GM19372 (cell line): Measurements from ENCODE around the gene NTHL1.
"Not testable (repeated sequence)": the region's sequence is repeated elsewhere in the genome, so short reads cannot be mapped to it uniquely, and the experiment has no call there.

Experiments
- ATAC-seq: cut with Tn5 transposase; IDR thresholded peaks from one replicate; pipeline ENCODE4 v1.9.1; 2021; ENCODE audit warnings: mild to moderate bottlenecking, low read depth, moderate library complexity; ENCODE audit not compliant: unreplicated experiment

NTHL1 gene

DNA sequence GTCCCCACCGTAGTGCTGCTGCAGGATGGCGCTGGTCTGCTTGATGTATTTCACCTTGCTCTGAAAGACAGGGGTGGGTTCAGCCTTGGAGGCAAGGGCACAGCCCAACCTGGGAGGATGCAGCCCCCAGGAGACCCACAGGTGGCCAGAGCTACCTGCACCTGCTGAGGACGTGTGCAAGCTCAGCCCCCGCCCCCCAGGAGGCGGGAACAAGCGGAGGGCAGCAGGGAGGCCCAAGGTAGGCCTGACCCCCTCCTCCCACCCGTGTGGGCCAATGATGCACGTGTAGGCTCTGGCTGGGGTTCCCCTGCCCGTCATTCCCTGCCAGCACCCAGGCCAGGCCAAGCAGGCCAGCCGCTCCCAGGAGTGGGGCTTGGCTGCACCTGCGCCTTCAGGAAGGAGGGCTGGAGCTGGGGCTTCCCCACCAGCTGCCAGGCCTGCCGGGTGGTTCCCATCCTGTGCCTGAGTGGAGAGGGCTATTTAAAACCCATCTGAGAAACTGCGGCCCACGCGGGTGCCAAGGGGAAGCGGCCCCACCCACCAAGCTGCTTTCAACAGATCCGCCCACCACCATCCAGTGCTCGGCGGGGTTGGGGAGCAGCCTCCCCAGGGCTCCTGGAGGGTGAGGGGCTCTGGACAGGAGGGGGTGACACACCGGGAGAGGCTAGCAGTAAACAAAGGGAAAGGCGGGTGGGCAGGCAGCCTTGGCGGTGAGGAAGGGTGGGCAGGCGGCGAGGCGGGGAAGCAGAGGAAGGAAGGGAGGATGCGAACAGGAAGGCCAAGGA, 3.8 kb downstream of the NTHL1 start:
- ATAC-seq = no peak

DNA sequence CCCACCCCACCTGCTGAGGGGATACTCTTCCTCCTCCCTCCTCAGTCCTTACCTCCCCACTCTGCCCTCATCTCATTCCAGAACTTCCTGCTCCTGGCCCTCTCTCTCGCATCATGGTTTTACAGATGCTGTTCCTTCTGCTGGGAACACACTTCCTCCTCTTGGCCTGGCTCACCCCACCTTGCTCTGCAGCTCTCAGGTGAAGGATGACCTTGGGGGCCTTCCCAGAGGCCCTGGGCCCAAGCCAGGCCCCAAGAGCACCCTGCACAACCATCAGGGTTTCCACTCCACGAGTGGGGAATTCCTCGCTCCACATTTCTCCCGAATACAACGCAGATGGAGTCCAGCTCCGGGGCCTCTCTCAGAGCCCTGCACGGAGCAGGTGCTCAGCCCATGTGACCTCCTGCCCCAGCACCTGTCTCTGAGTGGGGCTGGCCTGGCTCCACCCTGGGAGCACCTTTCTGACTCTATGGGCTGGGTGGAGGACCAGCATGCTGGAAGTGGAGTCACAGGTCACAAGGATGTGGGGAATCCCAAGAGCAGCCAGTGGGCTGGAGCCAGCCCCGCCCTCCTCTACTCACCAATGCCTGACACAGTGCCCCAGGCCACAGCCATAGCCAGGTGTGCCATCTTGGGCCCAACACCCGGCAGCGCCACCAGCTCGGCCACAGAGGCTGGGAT, 4.5 kb downstream of the NTHL1 start:
- ATAC-seq = no peak

DNA sequence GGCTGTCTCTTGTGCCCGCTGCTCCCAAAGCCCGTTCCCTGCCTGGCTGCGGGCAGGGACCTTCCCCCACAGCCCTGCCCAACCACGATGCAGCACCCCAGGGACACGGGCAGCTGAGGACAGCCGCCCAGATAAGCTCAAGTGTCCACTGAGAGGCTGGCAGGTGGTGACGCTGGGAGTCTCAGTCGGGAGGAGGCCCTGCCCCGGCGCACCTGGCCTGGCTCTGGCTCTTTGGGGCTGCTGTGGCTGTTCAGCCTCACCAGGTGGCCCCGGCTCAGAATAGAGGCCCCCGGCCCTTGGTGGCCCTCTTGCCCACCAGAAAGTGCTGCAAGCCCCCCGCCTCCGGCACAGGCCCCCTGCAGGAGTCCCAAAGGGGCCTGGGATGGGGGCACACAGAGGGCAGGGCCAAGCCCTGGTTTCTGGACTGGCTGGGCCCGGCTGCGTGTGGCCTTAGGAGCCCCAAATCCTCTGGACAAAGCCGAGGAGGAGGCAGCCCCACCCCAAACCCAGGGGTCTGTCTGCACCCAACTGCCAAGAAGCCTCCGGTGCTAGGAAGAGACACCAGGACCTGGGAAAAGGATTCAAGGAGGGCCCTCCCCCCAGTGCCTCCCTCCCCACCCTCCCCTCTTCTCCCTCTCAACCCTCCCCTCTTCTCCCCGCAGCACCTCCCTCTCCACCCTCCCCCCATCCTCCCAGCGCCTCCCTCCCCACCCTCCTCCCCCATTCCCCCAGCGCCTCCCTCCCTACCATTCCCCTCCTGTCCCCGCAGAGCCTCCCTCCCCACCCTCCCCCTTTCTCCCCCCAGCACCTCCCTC, 5.3 kb downstream of the NTHL1 start:
- ATAC-seq = no peak

DNA sequence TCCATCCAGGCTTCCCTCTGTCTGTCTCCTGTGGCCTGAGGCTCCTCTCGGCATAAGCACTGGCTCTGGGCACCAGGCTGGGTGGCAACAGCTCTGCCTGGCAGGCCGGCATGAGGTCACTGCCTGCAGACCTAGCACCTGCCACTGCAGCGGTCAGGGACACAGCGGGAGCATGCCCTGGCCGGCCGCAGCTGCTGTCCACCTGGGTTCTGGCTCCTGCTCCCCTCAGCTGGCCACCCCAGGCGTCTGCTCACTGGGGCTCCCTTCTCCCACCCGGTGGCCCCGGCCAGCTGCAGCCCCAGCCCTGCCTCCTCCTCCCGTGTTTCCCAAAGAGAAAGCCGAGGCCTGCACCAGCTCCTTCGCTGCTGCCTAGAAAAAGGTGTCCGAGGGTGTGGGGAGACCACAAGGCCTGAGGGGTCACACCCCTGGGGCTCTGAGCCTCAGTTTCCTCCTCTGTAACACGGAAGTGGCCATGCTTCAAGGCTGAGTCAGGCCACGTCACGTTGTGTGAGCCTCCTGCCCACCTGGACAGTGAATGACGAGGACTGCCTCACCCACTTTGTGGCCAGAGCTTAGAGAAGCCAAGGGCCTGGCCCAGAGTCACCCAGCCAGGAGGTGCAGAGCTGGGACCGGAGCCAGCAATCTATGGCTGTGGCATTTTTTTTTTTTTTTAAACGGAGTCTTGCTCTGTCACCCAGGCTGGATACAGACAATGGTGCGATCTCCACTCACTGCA, 6.7 kb downstream of the NTHL1 start:
- ATAC-seq = no peak

DNA sequence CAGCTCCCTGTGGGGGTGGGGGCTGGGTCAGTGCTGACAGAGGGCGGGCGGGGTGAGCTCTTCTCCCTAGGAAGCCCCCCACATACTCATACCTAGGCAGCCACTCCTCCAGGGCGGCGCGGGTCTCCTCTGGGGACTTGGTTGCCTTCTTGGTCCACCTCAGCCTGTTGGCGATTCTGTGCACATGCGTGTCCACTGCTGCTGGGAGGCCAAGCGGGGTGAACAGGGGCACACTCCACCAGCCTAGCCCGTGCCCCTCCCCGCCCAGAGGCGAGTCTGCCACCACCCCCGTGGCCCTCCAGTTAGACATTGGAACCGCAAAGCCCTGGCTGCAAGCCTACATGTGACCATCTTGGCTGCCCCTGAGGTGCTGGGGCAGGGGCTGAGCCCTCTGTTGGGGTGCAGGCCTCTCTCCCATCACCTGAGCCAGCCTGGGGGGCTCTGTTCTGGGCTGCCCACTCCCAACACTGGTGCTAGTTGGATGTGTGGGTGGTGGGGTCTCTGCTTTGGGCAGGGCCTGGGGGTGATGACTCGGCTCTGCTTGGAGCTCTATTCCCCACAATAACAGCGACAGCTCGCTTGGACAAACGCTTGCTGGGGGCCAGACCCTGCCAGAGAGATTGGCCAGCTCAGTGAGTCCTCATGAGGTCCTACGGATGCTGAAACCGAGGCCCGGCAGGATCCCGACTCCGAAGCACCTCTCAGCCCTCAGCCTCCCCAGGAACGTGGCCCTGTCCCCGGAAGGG, 7.4 kb downstream of the NTHL1 start:
- ATAC-seq = no peak

DNA sequence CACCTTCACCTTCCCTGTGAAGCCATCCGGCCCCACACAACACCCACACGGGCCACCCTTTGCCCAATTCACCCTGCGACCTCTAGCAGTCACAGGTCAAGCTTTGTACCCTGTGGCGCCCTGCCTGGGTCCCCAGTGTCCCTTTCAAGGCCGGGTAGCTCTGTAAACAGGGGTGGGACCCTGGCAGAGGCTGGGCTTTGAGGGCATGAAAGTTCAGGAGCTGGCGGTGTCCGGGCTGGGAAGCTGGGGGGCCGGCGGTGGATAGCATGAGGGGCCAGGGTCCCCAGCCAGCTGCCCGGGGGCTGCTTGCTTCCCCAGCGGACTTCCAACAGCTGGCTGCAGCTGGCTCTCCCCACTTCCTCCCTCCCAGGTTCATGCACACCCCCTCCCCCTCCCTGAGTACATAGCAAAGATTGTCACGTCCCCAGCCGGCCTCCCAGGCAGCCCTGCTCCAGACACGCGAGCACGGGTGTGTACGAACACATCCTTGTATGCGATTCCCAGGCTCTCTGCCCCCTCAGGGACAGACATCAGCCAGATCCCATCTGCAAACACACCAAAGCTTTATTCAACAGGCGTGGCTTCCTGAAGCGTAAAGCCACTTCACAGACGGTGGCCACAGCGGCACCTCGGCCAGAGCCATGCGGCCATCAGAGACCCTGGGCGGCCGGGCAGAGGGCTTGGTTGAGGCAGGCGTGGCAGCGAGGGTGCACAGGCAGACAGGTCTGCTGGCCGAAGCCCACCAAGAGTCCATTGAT, 8.2 kb downstream of the NTHL1 start:
- ATAC-seq = no peak

DNA sequence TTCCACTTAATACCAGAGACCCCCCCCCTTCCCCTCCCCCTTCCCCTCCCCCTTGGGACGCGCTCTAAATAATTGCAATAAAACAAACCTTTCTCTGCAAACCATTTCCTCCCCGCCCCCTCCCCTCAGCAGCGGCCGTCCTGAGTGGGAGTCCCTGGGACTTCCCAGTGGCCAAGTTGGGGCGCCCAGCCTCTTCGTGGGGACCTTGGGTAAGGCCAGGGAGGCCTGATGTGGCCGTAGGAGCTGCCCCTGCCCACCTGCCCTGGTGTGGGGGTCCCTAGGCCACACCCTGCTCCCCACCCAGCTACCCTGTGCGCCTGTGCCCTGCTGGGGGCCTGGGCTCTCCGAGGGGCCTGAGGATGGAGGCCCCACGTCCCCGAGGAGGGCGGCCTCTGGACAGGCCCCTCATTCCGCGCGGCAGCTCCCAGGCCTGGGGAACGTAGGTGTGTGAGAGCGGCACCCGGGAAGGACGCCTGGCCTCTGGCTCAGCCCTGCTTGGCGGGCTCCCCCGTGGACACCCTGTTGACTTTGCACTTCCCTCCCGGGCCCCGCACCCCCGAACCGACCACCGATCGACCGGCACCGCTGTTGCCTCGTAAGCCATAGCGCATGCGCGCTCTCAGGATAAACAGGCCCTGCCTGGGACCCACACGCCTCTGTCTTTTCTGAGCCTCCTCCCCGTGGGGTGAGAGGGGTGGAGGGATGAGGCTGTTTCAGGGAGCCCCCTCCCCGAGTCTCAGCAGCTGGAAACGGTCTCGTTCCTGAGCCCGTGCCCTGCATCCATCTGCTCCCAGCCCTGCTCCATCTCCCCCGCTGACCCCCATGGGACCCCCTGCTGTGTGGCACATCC, 9.0 kb downstream of the NTHL1 start:
- no peak for ATAC-seq

DNA sequence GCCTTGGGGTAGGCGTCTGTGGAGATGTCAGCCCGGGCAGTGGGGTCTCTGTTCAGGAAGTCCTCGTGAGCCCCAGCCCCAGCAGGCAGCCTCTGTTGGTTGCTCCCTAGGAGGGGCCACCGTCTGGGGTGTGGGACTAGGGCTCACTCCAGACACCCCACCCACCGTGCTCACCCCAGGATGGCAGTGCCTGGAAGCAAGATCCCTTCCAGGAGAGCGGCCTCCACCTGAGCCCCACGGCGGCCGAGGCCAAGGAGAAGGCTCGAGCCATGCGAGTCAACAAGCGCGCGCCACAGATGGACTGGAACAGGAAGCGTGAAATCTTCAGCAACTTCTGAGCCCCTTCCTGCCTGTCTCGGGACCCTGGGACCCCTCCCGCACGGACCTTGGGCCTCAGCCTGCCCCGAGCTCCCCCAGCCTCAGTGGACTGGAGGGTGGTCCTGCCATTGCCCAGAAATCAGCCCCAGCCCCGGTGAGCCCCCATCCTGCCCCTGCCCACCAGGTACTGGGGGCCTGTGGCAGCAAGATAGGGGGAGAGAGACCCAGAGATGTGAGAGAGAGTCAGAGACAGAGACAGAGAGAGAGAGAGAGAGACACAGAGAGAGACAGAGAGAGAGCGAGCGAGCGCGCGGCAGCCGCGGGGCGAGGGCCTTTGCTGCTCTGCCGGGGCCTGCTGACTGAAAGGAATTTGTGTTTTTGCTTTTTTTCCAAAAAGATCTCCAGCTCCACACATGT, 9.8 kb downstream of the NTHL1 start:
- ATAC-seq = no peak

DNA sequence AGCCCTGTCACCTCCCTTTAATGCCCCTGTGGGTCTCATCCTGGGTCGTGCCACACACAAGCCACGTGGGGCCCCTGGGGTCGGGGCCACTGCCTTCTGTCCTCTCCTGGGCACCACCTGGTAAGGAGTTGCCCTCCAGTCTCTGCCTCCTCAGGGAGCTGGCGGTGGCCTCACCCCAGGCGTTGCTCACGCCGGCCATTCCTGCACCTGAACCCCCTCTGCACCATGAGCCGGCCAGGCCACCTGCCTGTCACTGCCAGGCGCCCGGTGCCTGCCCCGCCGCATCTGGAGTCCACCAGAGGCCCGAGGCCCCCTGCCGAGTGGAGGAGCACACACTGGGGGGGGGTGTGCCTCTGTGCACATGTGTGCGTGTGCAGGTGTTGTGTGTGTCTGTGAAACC, 10.5 kb downstream of the NTHL1 start:
- no peak for ATAC-seq

DNA sequence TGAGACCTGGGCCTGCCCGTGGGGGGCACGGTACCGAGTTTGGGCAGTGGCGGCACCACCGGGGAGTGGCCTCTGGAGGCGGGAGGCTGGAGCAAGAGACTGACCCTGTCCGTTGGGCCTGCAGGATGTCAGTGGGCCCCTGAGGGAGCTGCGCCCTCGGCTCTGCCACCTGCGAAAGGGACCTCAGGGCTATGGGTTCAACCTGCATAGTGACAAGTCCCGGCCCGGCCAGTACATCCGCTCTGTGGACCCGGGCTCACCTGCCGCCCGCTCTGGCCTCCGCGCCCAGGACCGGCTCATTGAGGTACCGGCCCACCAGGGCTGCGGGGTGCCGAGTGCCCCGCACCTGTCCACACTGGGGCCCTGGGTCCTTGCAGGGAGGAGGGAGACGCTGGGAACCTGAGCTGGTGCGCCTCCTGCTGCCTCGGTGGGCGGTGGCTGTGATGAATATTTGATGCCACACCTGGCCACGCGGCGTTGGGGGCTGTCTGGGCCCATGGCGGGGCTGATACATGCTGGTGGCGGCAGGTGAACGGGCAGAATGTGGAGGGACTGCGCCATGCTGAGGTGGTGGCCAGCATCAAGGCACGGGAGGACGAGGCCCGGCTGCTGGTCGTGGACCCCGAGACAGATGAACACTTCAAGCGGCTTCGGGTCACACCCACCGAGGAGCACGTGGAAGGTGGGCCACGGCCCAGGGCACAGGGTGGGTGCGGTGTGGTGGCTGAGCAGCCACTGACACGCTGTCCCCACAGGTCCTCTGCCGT, 11.3 kb downstream of the NTHL1 start:
- ATAC-seq = no peak

DNA sequence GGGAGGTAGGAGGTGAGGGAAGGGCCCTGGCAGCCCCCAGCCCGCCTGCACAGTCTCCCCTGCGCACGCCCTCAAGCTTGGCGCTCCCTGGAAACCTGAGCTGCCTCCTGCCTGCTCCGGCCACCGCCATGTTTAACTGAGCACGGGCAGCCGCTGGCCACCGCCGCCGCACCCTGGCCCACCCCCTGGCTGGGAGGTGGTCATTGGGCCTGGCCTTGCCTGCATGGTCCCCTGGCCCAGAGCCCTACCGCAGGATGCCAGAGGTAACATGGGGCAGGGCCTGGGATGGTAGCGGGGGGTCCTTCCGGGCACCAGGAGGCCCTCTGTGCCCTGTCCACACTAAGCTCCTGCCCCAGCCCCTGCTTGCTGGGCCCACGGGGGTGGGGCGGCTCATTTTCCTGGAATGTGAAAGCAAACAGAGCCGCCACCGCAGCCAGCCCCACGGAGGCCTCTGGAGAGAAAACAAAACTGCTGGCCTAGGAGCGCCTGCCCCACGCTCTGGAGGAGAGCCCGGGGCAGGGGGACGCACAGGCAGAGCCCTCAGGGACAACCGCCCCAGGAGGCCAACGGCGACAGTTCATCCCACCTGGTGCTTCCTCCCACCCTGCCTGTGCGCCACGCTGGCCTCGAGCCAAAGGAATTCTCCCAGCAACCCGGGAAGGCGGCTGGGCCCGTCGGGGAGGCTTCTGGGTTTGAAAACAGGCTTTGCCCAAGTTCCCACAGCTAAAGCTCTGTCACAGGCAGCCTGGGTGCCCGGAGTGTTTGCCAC, 12.0 kb downstream of the NTHL1 start:
- ATAC-seq = no peak

DNA sequence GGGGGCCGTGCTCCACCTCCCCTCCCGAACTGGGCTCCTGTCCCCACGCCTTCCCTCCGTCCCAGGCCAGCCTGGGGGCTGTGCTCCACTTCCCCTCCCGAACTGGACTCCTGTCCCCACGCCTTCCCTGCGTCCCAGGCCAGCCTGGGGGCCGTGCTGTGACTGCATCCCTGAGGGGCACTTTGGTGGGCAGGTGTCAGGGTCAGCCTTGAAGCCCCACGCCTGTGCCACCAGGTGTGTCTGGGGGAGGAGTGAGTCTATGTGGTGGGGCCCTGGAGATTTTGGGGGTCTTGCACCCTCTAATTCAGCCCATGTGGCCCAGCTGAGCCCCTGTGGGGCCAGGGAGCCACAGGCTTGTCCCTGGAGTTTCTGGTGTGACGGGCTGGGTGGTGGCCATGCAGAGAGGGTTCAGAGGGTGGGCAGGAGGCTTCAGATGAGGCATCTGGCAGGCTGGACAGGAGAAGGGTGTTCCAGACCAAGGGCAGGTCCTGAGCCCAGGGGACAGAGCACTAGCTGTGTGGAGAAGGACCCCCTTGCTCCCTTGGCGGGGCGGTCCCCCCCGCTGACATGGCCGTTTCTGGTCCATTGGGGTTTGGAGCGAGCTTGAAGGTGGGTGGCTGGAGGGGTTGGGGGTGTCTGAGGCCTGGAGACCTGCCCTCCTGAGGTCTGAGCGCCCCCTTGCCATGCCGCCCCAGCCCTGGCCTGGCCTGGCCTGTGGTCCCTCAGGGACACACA, 12.8 kb downstream of the NTHL1 start:
- ATAC-seq = no peak

DNA sequence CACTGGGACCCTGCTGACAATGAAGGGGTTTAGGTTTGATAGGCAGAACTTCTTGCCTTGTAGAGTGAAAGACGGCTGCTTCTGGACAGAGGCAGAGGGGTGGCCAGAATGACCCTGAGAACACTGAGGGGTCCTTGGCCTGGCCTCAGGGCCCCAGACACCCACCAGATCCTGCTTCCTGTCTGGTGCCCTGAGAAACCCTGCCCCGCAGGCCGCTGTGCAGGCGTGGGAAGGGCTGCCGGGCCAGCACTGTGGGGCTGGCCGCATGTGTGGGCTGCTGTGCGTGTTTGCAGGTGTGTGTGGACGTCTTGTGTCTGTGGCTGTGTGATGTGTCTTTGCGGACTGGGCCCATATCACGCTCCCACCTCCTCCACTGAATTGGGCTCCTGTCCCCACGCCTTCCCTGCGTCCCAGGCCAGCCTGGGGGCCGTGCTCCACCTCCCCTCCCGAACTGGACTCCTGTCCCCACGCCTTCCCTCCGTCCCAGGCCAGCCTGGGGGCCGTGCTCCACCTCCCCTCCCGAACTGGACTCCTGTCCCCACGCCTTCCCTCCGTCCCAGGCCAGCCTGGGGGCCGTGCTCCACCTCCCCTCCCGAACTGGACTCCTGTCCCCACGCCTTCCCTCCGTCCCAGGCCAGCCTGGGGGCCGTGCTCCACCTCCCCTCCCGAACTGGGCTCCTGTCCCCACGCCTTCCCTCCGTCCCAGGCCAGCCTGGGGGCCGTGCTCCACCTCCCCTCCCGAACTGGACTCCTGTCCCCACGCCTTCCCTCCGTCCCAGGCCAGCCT, 13.5 kb downstream of the NTHL1 start:
- not testable (repeated sequence) for ATAC-seq

DNA sequence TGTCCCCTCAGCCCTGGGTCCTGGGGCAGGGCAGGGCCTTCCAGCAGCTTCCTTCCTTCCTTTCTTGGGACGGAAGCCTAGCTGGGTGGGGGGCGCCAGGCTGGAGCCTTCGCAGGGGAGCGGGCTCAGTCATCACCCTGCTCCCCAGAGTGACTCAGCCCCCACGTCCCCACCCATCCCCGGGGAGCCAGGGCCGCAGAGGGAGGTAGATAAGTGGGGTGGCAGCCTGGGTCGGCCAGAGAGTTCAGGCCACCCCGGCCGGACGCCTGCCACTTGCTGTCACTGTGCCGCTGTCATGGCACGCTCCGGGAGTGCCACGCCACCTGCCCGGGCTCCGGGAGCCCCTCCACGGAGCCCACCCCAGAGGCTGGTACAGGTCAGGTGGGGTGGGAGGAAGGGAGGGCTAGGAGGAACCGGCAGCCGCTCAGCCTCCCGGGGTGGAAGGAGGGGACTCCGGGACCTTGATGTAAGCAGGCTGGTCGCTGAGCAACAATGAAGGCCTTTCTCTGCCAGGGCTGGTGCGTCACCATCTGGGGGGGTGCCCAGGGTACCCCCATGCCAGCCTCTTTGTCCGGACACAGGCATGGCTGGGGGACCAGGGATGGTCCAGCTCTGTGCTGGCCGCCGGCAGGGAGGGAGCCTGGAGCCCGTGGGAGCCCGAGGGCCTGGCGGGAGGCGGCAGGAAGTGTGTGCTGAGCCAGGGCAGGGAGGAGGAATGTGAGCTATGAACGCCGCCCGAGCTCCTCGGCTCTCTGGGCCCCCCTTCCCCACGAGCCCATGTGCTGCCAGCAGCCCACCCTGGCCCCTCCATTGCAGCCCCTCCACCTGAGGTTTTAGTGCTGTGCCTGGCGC, 14.4 kb downstream of the NTHL1 start:
- no peak for ATAC-seq
